ENCODE results near the gene SPACA4. TPM values are rescaled to one million over a fixed set of nuclear protein-coding genes. Genes with fewer than 3 reads are reported as not detected.
A peak's percentile ranks its signal among the peaks of the same experiment; 100 is the strongest.

The SPACA4 gene
- total and polyA plus RNA-seq, 9 of the 15 experiments (the other 6 are each of a cell fraction or from before 2014, with no cell fraction given) = not detected

GRCh38 chr19:48633148-48634035 lies 26.9 kb downstream of the SPACA4 start (continued):
- TF ChIP-seq BHLHE40 (IDR thresholded peaks at IDR 0.05; ENCODE audit: low read length) (peak; percentile 71), ZNF449 (CRISPR knock-in tag; IDR thresholded peaks at IDR 0.05) (no peak), ZC3H4 (CRISPR knock-in tag; IDR thresholded peaks at IDR 0.05; ENCODE audit: borderline replicate concordance) (peak; percentile 70; the same call in 1 of the 2 replicates), BCOR (IDR thresholded peaks at IDR 0.05) (peak; percentile 7; the same call in 1 of the 2 replicates), MXD1 (CRISPR knock-in tag; IDR thresholded peaks at IDR 0.05; ENCODE audit: borderline replicate concordance, poor library complexity, severe bottlenecking) (no peak), NKRF (IDR thresholded peaks at IDR 0.05; ENCODE audit: borderline replicate concordance) (peak; percentile 15; the same call in 1 of the 2 replicates), SP1 (CRISPR knock-in tag; IDR thresholded peaks at IDR 0.05) (peak; percentile 17; the same call in 1 of the 2 replicates), ATF7 (IDR thresholded peaks at IDR 0.05) (0 out of 2 replicates have a peak, but pooled peaks have one; percentile 5), SMARCA5 (IDR thresholded peaks at IDR 0.05) (peak; percentile 85), NFIC (IDR thresholded peaks at IDR 0.05) (peak; percentile 63), DEAF1 (CRISPR knock-in tag; IDR thresholded peaks at IDR 0.05) (no peak), HDGF (IDR thresholded peaks at IDR 0.05) (no peak), MYC (IDR thresholded peaks at IDR 0.05; ENCODE audit: low read depth, low read length) (peak; percentile 66), MYC (CRISPR knock-in tag; IDR thresholded peaks at IDR 0.05; ENCODE audit: borderline replicate concordance, low read depth) (no peak), PTRF (tag; IDR thresholded peaks at IDR 0.05) (peak; percentile 58; the same call in 1 of the 2 replicates), ZNF232 (CRISPR knock-in tag; IDR thresholded peaks at IDR 0.05) (no peak), MNT (conservative IDR thresholded peaks at IDR 0.05) (peak; percentile 61 to 80), CBX2 (IDR thresholded peaks at IDR 0.05; ENCODE audit: insufficient read depth, low read length, poor library complexity, severe bottlenecking) (no peak), MAZ (CRISPR knock-in tag; conservative IDR thresholded peaks at IDR 0.05 in 1 of 2, IDR thresholded peaks at IDR 0.05 in 1 of 2) (0 out of 4 replicates have a peak, but pooled peaks of 1 of the 2 experiments have one; percentile 50), DACH1 (IDR thresholded peaks at IDR 0.05; ENCODE audit: partially characterized antibody) (peak; percentile 96)
